Measurements from ENCODE around the gene NFYC. TPM values are rescaled to one million over a fixed set of nuclear protein-coding genes. Genes with fewer than 3 reads are reported as not detected.
A peak's percentile ranks its signal among the peaks of the same experiment; 100 is the strongest.

The NFYC gene
- total RNA-seq, 2 experiments from 2014 or later = 78.7 to 84.1 TPM

DNA sequence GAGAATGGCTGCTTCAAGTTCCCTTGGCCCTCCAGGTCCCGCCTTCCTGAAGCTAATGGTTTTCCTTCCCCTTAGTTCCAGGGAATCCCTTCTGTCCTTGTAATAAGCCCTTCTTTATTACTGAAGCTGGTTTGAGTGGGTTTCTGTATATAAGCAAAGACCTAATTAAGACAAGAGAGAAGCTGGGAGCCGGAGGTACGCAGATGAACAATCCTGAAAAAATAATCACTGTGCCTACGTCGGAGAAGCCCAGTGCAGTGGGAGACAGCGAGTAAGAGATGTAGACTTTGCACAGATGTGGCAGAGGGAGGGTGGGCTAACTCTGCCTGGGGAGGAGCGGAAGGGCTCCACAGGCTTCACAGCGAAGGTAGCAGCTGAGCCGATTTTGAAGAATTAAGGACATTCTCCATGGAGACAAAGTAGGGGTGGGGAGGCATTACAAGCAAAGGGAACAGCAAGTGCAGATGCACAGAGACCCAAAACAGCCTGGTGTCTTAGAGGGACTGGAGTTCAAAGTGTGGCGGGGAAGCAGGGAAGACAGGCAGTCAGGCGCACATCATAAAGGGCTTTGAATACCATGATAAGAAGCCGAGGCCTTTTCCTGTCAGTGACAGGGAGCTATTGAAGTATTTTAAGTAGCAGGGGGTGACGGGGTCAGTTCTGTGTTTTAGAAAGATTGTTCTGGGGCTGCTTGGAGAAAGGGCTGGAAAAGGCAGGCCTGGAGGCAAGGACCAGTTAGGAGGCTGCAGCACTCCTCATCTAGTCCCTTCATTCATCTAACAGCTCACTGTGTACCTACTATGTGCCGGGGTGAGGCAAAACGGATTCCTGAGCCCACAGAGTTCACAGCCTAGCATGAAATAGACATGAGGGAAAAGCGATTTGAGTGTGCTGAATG, 32.5 kb upstream of the NFYC start:
- no peaks in the 10 kb centered on the region for H3K9me3 Mint-ChIP-seq
- ChIA-PET CTCF (no interaction called here), POLR2A (interaction anchor here (1.9 kb wide), 1 partner anchor 32 kb away, joined by 4 read pairs; the partner anchor contains the start of gene NFYC)
- no peak overlapping the region for H3K4me3 Mint-ChIP-seq
- H3K27ac Mint-ChIP-seq = no peak overlapping the region
- no peak for DNase-seq
- H3K4me1 Mint-ChIP-seq = peaks cover 13% of the 10 kb centered on the region
- peaks cover 7% of the 10 kb centered on the region for H3K27me3 Mint-ChIP-seq
- no peaks in the 10 kb centered on the region for H3K36me3 Mint-ChIP-seq (ENCODE audit: low read depth)

- Mint-ChIP-seq H3K27ac (no peak overlapping the region), H3K36me3 (ENCODE audit: low read depth) (no peaks in the 10 kb centered on the region), H3K4me1 (peaks cover 17% of the 10 kb centered on the region), H3K4me3 (no peak overlapping the region), H3K9me3 (no peaks in the 10 kb centered on the region), H3K27me3 (peaks cover 4% of the 10 kb centered on the region)
- no peak for DNase-seq
- ChIA-PET POLR2A (no interaction called here), CTCF (no interaction called here)
Observed at GRCh38 chr1:40659649-40659947, 31.9 kb upstream of the NFYC start.

- ChIA-PET POLR2A (interaction anchor here (6.2 kb wide), 1 partner anchor 30 kb away, joined by 51 read pairs; the partner anchor contains the start of gene NFYC), CTCF (interaction anchor here (1.1 kb wide), 1 partner anchor 51 kb away, joined by 3 read pairs; no protein-coding TSS in a partner anchor)
- H3K4me1 Mint-ChIP-seq = peaks cover 29% of the 10 kb centered on the region
- no peaks in the 10 kb centered on the region for H3K9me3 Mint-ChIP-seq
- DNase-seq = no peak
- no peaks in the 10 kb centered on the region for H3K36me3 Mint-ChIP-seq (ENCODE audit: low read depth)
- no peak overlapping the region for H3K4me3 Mint-ChIP-seq
- peaks cover 2% of the 10 kb centered on the region for H3K27me3 Mint-ChIP-seq
- no peak overlapping the region for H3K27ac Mint-ChIP-seq
Observed at GRCh38 chr1:40661678-40662077, 29.8 kb upstream of the NFYC start.

GRCh38 chr1:40662151-40662550, 29.4 kb upstream of the NFYC start:
- CTCF ChIA-PET = interaction anchor here (1.1 to 1.4 kb wide), 2 partner anchors 9 to 51 kb away, joined by 3 to 5 read pairs; no protein-coding TSS in a partner anchor
- no peaks in the 10 kb centered on the region for H3K36me3 Mint-ChIP-seq (ENCODE audit: low read depth)
- H3K4me3 Mint-ChIP-seq = no peak overlapping the region
- H3K27me3 Mint-ChIP-seq = peaks cover 2% of the 10 kb centered on the region
- POLR2A ChIA-PET = interaction anchor here (1.2 to 6.2 kb wide), 2 partner anchors 30 to 57 kb away, joined by 3 to 51 read pairs; partner anchors contain the start of gene NFYC
- no peak for DNase-seq
- H3K9me3 Mint-ChIP-seq = no peaks in the 10 kb centered on the region
- no peak overlapping the region for H3K27ac Mint-ChIP-seq
- H3K4me1 Mint-ChIP-seq = peaks cover 29% of the 10 kb centered on the region

DNA sequence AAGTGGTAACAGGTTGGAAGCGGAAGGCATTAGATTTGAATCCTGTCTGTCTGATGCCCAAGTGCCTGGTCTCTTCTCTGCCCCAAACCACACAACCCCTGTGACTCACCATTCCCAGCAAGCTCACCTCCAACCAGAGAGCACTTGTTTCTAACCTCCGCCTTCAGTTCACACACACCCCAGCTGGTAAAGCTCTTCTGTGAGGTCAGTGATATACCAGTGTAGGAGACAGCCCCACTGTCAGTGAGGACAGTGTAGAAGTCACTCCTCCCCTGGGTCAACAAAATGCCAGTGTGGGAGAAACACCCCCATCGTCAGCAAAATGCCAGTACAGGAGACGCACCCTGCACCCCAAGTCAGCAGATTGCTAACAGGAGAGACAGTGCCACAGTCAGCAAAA, 28.6 kb upstream of the NFYC start:
- Mint-ChIP-seq H3K27me3 (peaks cover 2% of the 10 kb centered on the region), H3K27ac (peak overlapping the region; percentile 0), H3K9me3 (no peaks in the 10 kb centered on the region), H3K4me3 (no peak overlapping the region), H3K4me1 (peaks cover 29% of the 10 kb centered on the region), H3K36me3 (ENCODE audit: low read depth) (no peaks in the 10 kb centered on the region)
- ChIA-PET CTCF (interaction anchor here (1.1 to 1.4 kb wide), 2 partner anchors 9 to 27 kb away, joined by 3 to 5 read pairs; no protein-coding TSS in a partner anchor), POLR2A (interaction anchor here (1.2 to 6.2 kb wide), 2 partner anchors 29 to 57 kb away, joined by 3 to 51 read pairs; partner anchors contain the start of gene NFYC)
- DNase-seq = peak; percentile 43

DNA sequence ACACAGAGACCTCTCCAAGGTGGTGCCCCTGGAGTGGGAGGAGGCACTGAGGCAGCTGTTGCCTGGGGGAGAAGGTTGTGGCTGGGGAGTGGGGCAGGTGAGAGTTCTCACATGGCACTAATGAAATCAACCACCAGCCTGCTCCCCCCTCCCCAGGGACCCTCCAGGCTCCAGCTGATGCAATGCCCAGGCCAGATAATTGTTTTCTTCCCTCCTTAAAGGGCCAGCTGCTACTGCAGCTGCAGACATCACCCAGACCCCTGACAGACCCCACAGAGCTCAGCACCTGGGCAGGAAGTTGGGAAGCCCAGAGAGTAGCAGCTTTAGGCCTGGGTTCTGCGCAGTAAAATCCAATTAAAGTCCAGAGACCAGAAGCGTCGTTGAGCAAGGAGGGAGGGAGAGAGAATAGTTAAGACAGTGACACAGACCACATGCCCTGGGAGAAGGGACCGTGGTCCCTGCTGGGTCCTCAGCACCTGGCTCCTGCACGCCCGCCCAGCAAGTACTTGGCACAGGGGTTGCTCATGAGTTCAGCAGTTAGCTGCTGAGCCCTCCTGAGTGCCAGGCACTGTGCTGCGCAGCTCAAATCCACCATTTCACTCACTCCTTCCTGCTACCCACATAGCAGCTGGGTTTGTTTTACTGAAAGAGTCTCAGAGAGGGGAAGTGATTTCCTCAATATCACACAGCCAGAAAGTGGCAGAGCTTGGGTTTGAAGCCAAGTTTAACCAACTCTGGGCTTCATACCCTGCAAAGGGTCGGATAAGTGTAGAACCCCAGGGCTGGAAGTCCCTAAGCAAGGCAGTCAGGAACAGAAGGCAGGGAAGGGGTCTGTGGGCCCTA, 28.0 kb upstream of the NFYC start:
- Mint-ChIP-seq H3K27me3 (peaks cover 2% of the 10 kb centered on the region), H3K36me3 (ENCODE audit: low read depth) (no peaks in the 10 kb centered on the region), H3K9me3 (no peaks in the 10 kb centered on the region), H3K27ac (no peak overlapping the region), H3K4me3 (peak overlapping the region; percentile 24), H3K4me1 (peaks cover 30% of the 10 kb centered on the region)
- CTCF ChIA-PET = interaction anchor here (1.1 to 1.4 kb wide), 2 partner anchors 8 to 27 kb away, joined by 3 to 5 read pairs; no protein-coding TSS in a partner anchor
- POLR2A ChIA-PET = interaction anchor here (1.2 to 6.2 kb wide), 2 partner anchors 29 to 56 kb away, joined by 3 to 51 read pairs; partner anchors contain the start of gene NFYC
- no peak for DNase-seq

GRCh38 chr1:40664167-40664537, 27.4 kb upstream of the NFYC start:
- ChIA-PET POLR2A (interaction anchor here (6.2 kb wide), 1 partner anchor 28 kb away, joined by 51 read pairs; the partner anchor contains the start of gene NFYC), CTCF (no interaction called here)
- Mint-ChIP-seq H3K4me3 (peak overlapping the region; percentile 66), H3K4me1 (peaks cover 33% of the 10 kb centered on the region), H3K27me3 (peaks cover 2% of the 10 kb centered on the region), H3K36me3 (ENCODE audit: low read depth) (no peaks in the 10 kb centered on the region), H3K9me3 (no peaks in the 10 kb centered on the region), H3K27ac (no peak overlapping the region)
- DNase-seq = no peak

DNA sequence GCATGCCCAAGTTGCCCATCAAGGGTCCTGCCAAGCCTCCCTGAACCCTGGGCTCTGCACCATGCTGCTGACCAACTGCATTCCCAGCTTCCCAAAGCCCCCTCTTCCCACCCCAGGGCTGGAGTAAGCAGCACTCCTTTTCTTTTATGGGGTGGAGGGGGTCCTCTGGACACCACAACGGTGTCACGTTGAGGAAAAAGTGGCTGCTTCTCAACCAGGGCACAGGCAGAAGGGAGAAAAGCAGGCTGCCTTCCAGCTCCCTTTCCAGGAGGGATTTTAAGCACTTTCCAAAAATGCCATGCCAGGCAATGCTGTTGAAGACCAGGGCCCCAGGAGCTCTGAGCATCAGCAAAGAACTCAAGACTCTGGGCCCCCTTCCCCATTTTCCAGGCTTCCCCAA, 26.7 kb upstream of the NFYC start:
- H3K36me3 Mint-ChIP-seq (ENCODE audit: low read depth) = no peaks in the 10 kb centered on the region
- H3K27ac Mint-ChIP-seq = no peak overlapping the region
- ChIA-PET CTCF (interaction anchor here (0.6 to 1.6 kb wide), 3 partner anchors 8 to 754 kb away, joined by 3 read pairs; no protein-coding TSS in a partner anchor), POLR2A (interaction anchor here (1.4 to 6.2 kb wide), 2 partner anchors 27 to 315 kb away, joined by 3 to 51 read pairs; partner anchors contain the start of genes CTPS1 and NFYC)
- no peaks in the 10 kb centered on the region for H3K9me3 Mint-ChIP-seq
- H3K4me1 Mint-ChIP-seq = peaks cover 34% of the 10 kb centered on the region
- DNase-seq = no peak
- peaks cover 4% of the 10 kb centered on the region for H3K27me3 Mint-ChIP-seq
- H3K4me3 Mint-ChIP-seq = peak overlapping the region; percentile 66

- H3K27ac Mint-ChIP-seq = peak within 1 kb of the TSS; percentile 65
- DNase-seq = peak; percentile 86
- ChIA-PET POLR2A (interaction anchor here (1.4 to 6.2 kb wide), 2 partner anchors 27 to 314 kb away, joined by 3 to 51 read pairs; partner anchors contain the start of genes CTPS1 and NFYC), CTCF (interaction anchor here (0.6 to 1.6 kb wide), 4 partner anchors 9 to 755 kb away, joined by 3 read pairs; no protein-coding TSS in a partner anchor)
- peaks cover 5% of the 10 kb centered on the region for H3K27me3 Mint-ChIP-seq
- peak within 1 kb of the TSS; percentile 78 for H3K4me3 Mint-ChIP-seq
- no peaks in the 10 kb centered on the region for H3K36me3 Mint-ChIP-seq (ENCODE audit: low read depth)
- peaks cover 36% of the 10 kb centered on the region for H3K4me1 Mint-ChIP-seq
- no peaks in the 10 kb centered on the region for H3K9me3 Mint-ChIP-seq
Observed at GRCh38 chr1:40665335-40666171, 26.0 kb upstream of the NFYC start, which contains the start of gene RIMS3. Gene RIMS3, minus strand, starts transcription at chr1:40665682. Its CDS starts 23,757 bp downstream, at chr1:40641925.

DNA sequence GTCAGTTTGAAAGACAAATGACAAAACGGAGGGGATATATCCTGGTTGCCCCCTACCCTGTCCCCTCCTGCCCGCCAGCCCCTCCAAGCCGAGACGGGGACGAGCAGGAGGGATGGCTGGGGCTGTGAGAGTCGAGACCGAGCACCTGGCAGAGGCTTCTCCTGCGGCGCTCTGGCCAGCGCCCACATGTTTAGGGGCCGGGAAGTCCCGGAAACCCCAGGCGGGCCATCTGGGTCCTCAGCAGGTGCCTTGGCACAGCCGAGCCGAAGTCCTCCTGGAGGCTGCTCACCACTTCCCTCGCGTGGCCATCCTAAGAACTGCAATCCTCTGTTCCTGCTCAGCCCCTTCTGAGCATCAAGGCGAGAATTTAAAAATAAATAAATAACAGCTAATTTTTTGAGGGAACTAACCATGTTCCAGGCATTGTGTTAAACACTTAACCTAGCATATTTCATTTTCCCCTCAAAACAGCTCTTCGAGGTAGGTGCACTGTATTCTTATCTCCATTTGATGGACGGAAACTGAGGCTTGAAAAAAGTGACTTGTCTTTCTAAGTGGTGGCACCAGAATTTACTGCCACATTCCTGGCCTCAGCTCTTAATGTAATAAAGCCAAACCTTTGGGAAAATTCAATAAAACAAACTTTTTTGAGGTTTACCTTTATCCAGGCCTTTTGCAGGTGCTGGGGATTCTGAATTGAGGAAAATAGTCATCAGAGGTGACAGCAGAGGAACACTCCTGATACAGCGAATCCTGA, 22.6 kb upstream of the NFYC start:
- ChIA-PET POLR2A (interaction anchor here (0.9 to 1.1 kb wide), 2 partner anchors 19 to 22 kb away, joined by 4 to 7 read pairs; partner anchors contain the start of gene NFYC), CTCF (interaction anchor here (0.6 to 2.0 kb wide), 13 partner anchors 8 to 195 kb away, joined by 3 to 9 read pairs (median 4); partner anchors contain the start of gene NFYC)
- Mint-ChIP-seq H3K36me3 (ENCODE audit: low read depth) (no peaks in the 10 kb centered on the region), H3K4me3 (no peak overlapping the region), H3K4me1 (peaks cover 23% of the 10 kb centered on the region), H3K9me3 (no peaks in the 10 kb centered on the region), H3K27ac (no peak overlapping the region), H3K27me3 (peaks cover 3% of the 10 kb centered on the region)
- DNase-seq = peak; percentile 86

DNA sequence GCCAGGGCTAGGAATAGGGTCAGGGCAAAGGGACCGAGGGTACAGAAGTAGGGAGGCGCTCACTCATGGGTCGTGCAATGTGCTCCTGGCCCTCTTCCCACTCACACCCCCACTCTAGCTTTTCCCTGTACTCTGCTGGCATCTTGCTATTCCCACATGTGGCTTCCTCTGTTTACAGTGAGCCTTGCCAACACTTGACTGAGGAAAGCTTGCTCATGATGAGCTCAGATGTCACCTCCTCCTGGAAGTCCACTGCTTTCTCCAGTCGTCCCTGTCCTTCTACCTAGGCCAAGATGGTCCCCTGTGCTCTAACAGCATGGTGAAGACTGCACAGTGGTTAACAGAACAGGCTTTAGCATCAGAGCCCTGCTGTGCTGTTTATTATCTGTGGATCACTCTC, 18.1 kb upstream of the NFYC start:
- Mint-ChIP-seq H3K27ac (no peak overlapping the region), H3K36me3 (ENCODE audit: low read depth) (no peaks in the 10 kb centered on the region), H3K9me3 (no peaks in the 10 kb centered on the region), H3K4me3 (no peak overlapping the region), H3K4me1 (peaks cover 7% of the 10 kb centered on the region), H3K27me3 (peaks cover 7% of the 10 kb centered on the region)
- ChIA-PET POLR2A (interaction anchor here (0.6 to 1.4 kb wide), 2 partner anchors 18 to 125 kb away, joined by 3 to 7 read pairs; partner anchors contain the start of gene NFYC), CTCF (interaction anchor here (1.0 to 1.5 kb wide), 2 partner anchors 9 to 276 kb away, joined by 3 to 5 read pairs; no protein-coding TSS in a partner anchor)
- no peak for DNase-seq

Measured in activated CD4-positive, alpha-beta memory T cell treated with anti-CD3 and anti-CD28 coated beads, Interleukin-2, amount 10 ng/mL, durations not matched to agents 7 days and 5 days (primary cell).